Ovary (tissue), 3 donors: Measurements from ENCODE around the gene PTPRS.

Experiments used
- CTCF ChIP-seq, 3 donors: fragments of 450-650 bp in 2 of 3; fragments of 200-600 bp in 1 of 3; IDR thresholded peaks; one replicate each; pipeline versions ENCODE4 v1.5.1 to v1.8.0; 2016 to 2022; ENCODE audit warnings: antibody characterized with exemption in 3 of 3, mild to moderate bottlenecking in 1 of 3
- EP300 ChIP-seq: sonication (generic); formaldehyde crosslinking; IDR thresholded peaks from one replicate; pipeline ENCODE4 v1.6.1; 2017; ENCODE audit warnings: antibody characterized with exemption
- POLR2A ChIP-seq: fragments of 450-650 bp; IDR thresholded peaks from one replicate; pipeline ENCODE4 v1.6.1; 2017; ENCODE audit warnings: antibody characterized with exemption, mild to moderate bottlenecking, moderate library complexity
- donor health status: DM: no; HTN: no; CAD: no.

DNA sequence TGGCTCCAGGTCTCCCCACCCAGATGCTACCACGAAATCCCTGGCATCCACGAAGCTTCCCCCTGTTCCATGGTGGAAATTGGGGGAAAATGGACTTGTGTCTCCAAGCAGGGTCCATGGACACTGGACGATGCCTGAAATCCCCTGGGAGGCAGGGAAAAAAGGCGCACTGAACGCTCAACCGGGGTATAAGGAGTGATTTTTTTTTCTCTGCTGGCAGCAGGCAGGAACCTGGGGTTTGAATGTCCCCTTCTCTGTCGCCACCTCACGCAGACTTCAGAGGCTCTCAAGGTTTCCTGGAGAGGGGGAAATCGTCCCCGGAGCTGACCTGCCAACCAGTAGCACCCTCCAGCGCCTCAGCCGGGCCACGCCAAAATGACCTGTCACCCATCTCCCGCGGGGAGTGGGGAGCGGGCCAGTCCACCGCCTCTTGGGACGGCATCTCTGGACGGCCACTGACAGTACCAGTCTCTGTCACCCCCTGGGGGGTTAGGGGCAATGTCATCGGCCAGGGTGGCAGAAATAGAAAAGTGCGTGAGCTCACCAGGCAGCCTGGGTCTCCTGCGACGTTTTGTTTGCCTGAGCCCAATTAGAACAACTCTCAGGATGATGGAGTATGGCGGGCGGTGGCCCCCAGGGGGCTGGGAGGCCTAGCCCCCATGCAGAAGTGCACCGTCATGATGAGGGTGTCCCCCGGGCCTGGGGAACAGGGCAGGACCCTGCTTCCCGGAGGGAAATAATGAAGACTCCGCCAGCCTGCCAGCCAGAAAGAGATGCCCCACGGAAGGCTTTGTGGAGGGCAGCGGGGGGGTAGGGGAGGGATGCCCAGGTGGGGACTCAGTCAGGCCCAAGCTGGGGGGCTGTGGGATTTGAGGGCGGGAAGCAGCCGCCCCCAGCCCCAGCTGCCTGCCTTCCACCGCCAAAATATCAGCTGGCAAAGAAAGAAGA lies 2.6 kb downstream of the PTPRS start:
- no peak for TF ChIP-seq CTCF (IDR thresholded peaks at IDR 0.05)
- no peak for TF ChIP-seq POLR2A
- TF ChIP-seq EP300: no peak
